Trophoblast cell (in vitro differentiated cells and primary cell): Measurements from ENCODE around the gene UCK2.

Experiments
- DNase-seq, 2 donors: peaks; one replicate each; pipeline ENCODE4 v3.0.0-alpha.2; 2016
- H2AFZ ChIP-seq: 2 replicates; pipeline ENCODE4 v1.6.1; 2013; ENCODE audit warnings: low read length, moderate library complexity, mild to moderate bottlenecking; ENCODE audit not compliant: insufficient read depth, poor library complexity
- H2AK5ac ChIP-seq: 2 replicates; pipeline ENCODE4 v1.6.1; 2013; ENCODE audit warnings: mild to moderate bottlenecking, low read length
- H2BK120ac ChIP-seq: 2 replicates; pipeline ENCODE4 v1.6.1; 2013; ENCODE audit warnings: low read length, mild to moderate bottlenecking, moderate library complexity; ENCODE audit not compliant: insufficient read depth, poor library complexity
- H2BK12ac ChIP-seq: 2 replicates; pipeline ENCODE4 v1.6.1; 2013; ENCODE audit warnings: mild to moderate bottlenecking, low read length, moderate library complexity
- H2BK5ac ChIP-seq: 2 replicates; pipeline ENCODE4 v1.6.1; 2013; ENCODE audit warnings: low read length, low read depth, moderate library complexity, mild to moderate bottlenecking; ENCODE audit not compliant: poor library complexity
- H3K14ac ChIP-seq: 2 replicates; pipeline ENCODE4 v1.6.1; 2013; ENCODE audit warnings: mild to moderate bottlenecking, low read length
- H3K18ac ChIP-seq: 2 replicates; pipeline ENCODE4 v1.6.1; 2013; ENCODE audit warnings: mild to moderate bottlenecking, low read length
- H3K23ac ChIP-seq: 2 replicates; pipeline ENCODE4 v1.6.1; 2013; ENCODE audit warnings: low read length
- H3K27ac ChIP-seq: 2 replicates; pipeline ENCODE4 v1.5.1; 2013; ENCODE audit warnings: low read depth, mild to moderate bottlenecking, inconsistent platforms, low read length, moderate library complexity
- H3K27me3 ChIP-seq: 2 replicates; pipeline ENCODE4 v1.6.1; 2013; ENCODE audit warnings: inconsistent platforms, mild to moderate bottlenecking, low read length, moderate library complexity; ENCODE audit not compliant: insufficient read depth
- H3K36me3 ChIP-seq, 2 experiments: 1 replicate in 1 of 2; 2 replicates in 1 of 2; pipeline ENCODE4 v1.6.1; 2013; ENCODE audit warnings: low read length in 2 of 2, mild to moderate bottlenecking in 2 of 2, moderate library complexity in 1 of 2; ENCODE audit not compliant: insufficient read depth in 2 of 2, control insufficient read depth in 1 of 2
- H3K4ac ChIP-seq: 2 replicates; pipeline ENCODE4 v1.6.1; 2013; ENCODE audit warnings: low read depth, mild to moderate bottlenecking, low read length, moderate library complexity
- H3K4me1 ChIP-seq, 2 experiments: 1 replicate in 1 of 2; 2 replicates in 1 of 2; pipeline ENCODE4 v1.6.1; 2013; ENCODE audit warnings: low read length in 2 of 2, mild to moderate bottlenecking in 2 of 2, moderate library complexity in 1 of 2; ENCODE audit not compliant: insufficient read depth in 2 of 2, control insufficient read depth in 1 of 2
- H3K4me2 ChIP-seq: 2 replicates; pipeline ENCODE4 v1.6.1; 2013; ENCODE audit warnings: inconsistent platforms, mild to moderate bottlenecking, low read length, moderate library complexity
- H3K4me3 ChIP-seq: 2 replicates; pipeline ENCODE4 v1.5.1; 2013; ENCODE audit warnings: mild to moderate bottlenecking, low read depth, low read length, inconsistent platforms
- H3K79me1 ChIP-seq: one replicate; pipeline ENCODE4 v1.6.1; 2013; ENCODE audit warnings: low read length
- H3K79me2 ChIP-seq: 2 replicates; pipeline ENCODE4 v1.6.1; 2013; ENCODE audit warnings: low read length, mild to moderate bottlenecking; ENCODE audit not compliant: control insufficient read depth, insufficient read depth, poor library complexity
- H3K9ac ChIP-seq: 2 replicates; pipeline ENCODE4 v1.6.1; 2013; ENCODE audit warnings: mild to moderate bottlenecking, low read length
- H3K9me3 ChIP-seq: 2 replicates; pipeline ENCODE4 v1.6.1; 2013; ENCODE audit warnings: low read depth, mild to moderate bottlenecking, control low read depth, inconsistent platforms, low read length; ENCODE audit not compliant: insufficient read depth
- H4K12ac ChIP-seq: 2 replicates; pipeline ENCODE4 v1.6.1; 2013; ENCODE audit warnings: low read depth, mild to moderate bottlenecking, low read length, moderate library complexity
- H4K8ac ChIP-seq: 2 replicates; pipeline ENCODE4 v1.6.1; 2013; ENCODE audit warnings: low read depth, mild to moderate bottlenecking, low read length, moderate library complexity
- H4K91ac ChIP-seq: one replicate; pipeline ENCODE4 v1.6.1; 2013; ENCODE audit warnings: low read depth, mild to moderate bottlenecking, low read length, moderate library complexity
- WGBS: extraction: QIAGEN DNeasy Blood & Tissue Kit; methylation state at CpG from one replicate; pipeline ENCODE4 v1.1.7; 2013; ENCODE audit warnings: missing lambda C conversion rate; ENCODE audit not compliant: insufficient read length, insufficient coverage; ENCODE audit errors: extremely low coverage; 5-methylcytosine and 5-hydroxymethylcytosine counted together

The UCK2 gene

GRCh38 chr1:165896277-165896676 is 68.9 kb downstream of the UCK2 start:
- peak overlapping the region; percentile 4 for H2AFZ ChIP-seq
- no CpG with 5 or more reads among the region's 10 CpGs for WGBS
- H3K9me3 ChIP-seq = no peaks in the 10 kb centered on the region

GRCh38 chr1:165897326-165898303 is 70.2 kb downstream of the UCK2 start:
- Histone ChIP-seq H3K27me3 (no peaks in the 10 kb centered on the region), H3K14ac (peak overlapping the region; percentile 86), H4K8ac (peak overlapping the region; percentile 78), H3K4me1 (peaks cover 45 to 64% of the 10 kb centered on the region in 2 experiments), H3K79me2 (peaks cover 17% of the 10 kb centered on the region), H3K23ac (no peak overlapping the region), H3K9ac (no peak overlapping the region), H2AFZ (no peak overlapping the region), H3K4me2 (peak overlapping the region; percentile 21), H2BK5ac (peak overlapping the region; percentile 59), H3K36me3 (peaks cover 4 to 8% of the 10 kb centered on the region in 2 experiments), H4K91ac (peak overlapping the region; percentile 100), H2BK12ac (peak overlapping the region; percentile 76), H3K79me1 (peaks cover 53% of the 10 kb centered on the region), H3K4ac (peak overlapping the region; percentile 54), H3K18ac (peak overlapping the region; percentile 74), H2AK5ac (peak overlapping the region; percentile 36), H3K4me3 (no peak overlapping the region), H2BK120ac (peak overlapping the region; percentile 48), H3K27ac (peak overlapping the region; percentile 98), H4K12ac (no peak overlapping the region), H3K9me3 (no peaks in the 10 kb centered on the region)
- DNase-seq = no peak
- no CpG with 5 or more reads among the region's 12 CpGs for WGBS

More at GRCh38 chr1:165896277-165896676, 68.9 kb downstream of the UCK2 start:
- peak overlapping the region; percentile 93 for H3K14ac ChIP-seq
- no peak overlapping the region for H3K4me3 ChIP-seq
- peak overlapping the region; percentile 99 for H2BK5ac ChIP-seq
- H3K18ac ChIP-seq = peak overlapping the region; percentile 90
- peaks cover 6 to 7% of the 10 kb centered on the region in 2 experiments for H3K36me3 ChIP-seq
- H2BK120ac ChIP-seq = peak overlapping the region; percentile 100
- H3K4me1 ChIP-seq = peaks cover 56 to 77% of the 10 kb centered on the region in 2 experiments
- peak overlapping the region; percentile 100 for H4K91ac ChIP-seq
- no peak overlapping the region for H3K23ac ChIP-seq
- peaks cover 57% of the 10 kb centered on the region for H3K79me1 ChIP-seq
- peak overlapping the region; percentile 94 for H4K8ac ChIP-seq
- H3K9ac ChIP-seq = peak overlapping the region; percentile 28
- peak overlapping the region; percentile 90 for H3K4ac ChIP-seq
- peak overlapping the region; percentile 98 for H3K27ac ChIP-seq
- no peaks in the 10 kb centered on the region for H3K27me3 ChIP-seq
- peak overlapping the region; percentile 96 for H2BK12ac ChIP-seq
- peaks cover 17% of the 10 kb centered on the region for H3K79me2 ChIP-seq
- H4K12ac ChIP-seq = peak overlapping the region; percentile 67
- H2AK5ac ChIP-seq = peak overlapping the region; percentile 94
- H3K4me2 ChIP-seq = peak overlapping the region; percentile 34
- DNase-seq = peak; percentile 89 to 94

GRCh38 chr1:165898837-165899236 is 71.4 kb downstream of the UCK2 start:
- Histone ChIP-seq H4K12ac (no peak overlapping the region), H2BK120ac (no peak overlapping the region)

GRCh38 chr1:165899461-165899941 is 72.1 kb downstream of the UCK2 start:
- peak in 1 of 2 donors; percentile 24 for DNase-seq
- Histone ChIP-seq H4K8ac (peak overlapping the region; percentile 15), H3K18ac (peak overlapping the region; percentile 58), H2AK5ac (peak overlapping the region; percentile 86), H3K4me3 (no peak overlapping the region), H3K4me2 (no peak overlapping the region), H2BK120ac (peak overlapping the region; percentile 84), H3K79me1 (peaks cover 47% of the 10 kb centered on the region), H3K79me2 (peaks cover 17% of the 10 kb centered on the region), H3K9ac (no peak overlapping the region), H3K27ac (peak overlapping the region; percentile 98), H2AFZ (no peak overlapping the region), H4K91ac (peak overlapping the region; percentile 91), H3K36me3 (peaks cover 13 to 16% of the 10 kb centered on the region in 2 experiments), H3K14ac (peak overlapping the region; percentile 76), H3K4ac (peak overlapping the region; percentile 81), H3K4me1 (peaks cover 40 to 55% of the 10 kb centered on the region in 2 experiments), H4K12ac (peak overlapping the region; percentile 21), H3K23ac (no peak overlapping the region), H2BK5ac (peak overlapping the region; percentile 35), H2BK12ac (peak overlapping the region; percentile 90), H3K9me3 (no peaks in the 10 kb centered on the region), H3K27me3 (no peaks in the 10 kb centered on the region)
- WGBS = no CpG with 5 or more reads among the region's 4 CpGs

More at GRCh38 chr1:165898837-165899236, 71.4 kb downstream of the UCK2 start:
- Histone ChIP-seq H4K91ac (peak overlapping the region; percentile 91), H3K23ac (no peak overlapping the region), H3K36me3 (peaks cover 13 to 15% of the 10 kb centered on the region in 2 experiments), H3K4me3 (no peak overlapping the region), H3K79me1 (peaks cover 49% of the 10 kb centered on the region), H3K79me2 (peaks cover 17% of the 10 kb centered on the region), H3K4ac (peak overlapping the region; percentile 18), H3K9ac (no peak overlapping the region), H3K14ac (peak overlapping the region; percentile 59), H4K8ac (peak overlapping the region; percentile 76), H3K4me1 (peaks cover 40 to 60% of the 10 kb centered on the region in 2 experiments), H3K27ac (peak overlapping the region; percentile 98), H2BK5ac (peak overlapping the region; percentile 89), H3K4me2 (peak overlapping the region; percentile 13), H3K18ac (peak overlapping the region; percentile 28), H2BK12ac (no peak overlapping the region), H2AK5ac (no peak overlapping the region), H2AFZ (no peak overlapping the region), H3K27me3 (no peaks in the 10 kb centered on the region), H3K9me3 (no peaks in the 10 kb centered on the region)
- WGBS = no CpG with 5 or more reads among the region's 3 CpGs
- peak; percentile 93 to 96 for DNase-seq
